ENCODE measurements around the gene RPN2.

DNA sequence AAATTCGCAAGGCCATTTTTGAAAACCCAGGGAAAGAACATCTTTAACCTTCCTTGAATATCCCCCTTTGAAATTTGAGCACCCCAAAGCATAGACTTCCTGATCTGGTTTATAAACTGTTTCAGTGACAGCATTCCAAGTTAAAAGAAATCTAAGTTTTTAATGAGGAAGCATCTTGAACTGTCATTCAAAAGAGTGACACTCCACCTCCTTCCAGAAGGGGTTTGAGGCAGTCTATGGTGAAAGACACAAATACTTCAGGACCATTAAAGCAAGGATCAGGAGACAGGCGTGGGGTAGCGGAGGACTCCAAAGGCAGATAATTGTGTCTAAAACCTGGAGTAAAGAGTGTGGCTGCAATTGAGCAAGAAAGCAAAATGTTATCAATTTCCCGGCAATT is 81.8 kb downstream of the RPN2 start:
- no peak for TF ChIP-seq EZH2 (IDR thresholded peaks at IDR 0.05; ENCODE audit: borderline replicate concordance, low read depth, low read length, severe bottlenecking)
- TF ChIP-seq JUN (IDR thresholded peaks at IDR 0.05; ENCODE audit: borderline replicate concordance, insufficient read depth, insufficient read length, low read depth) = no peak
- no peak for TF ChIP-seq FOS (IDR thresholded peaks at IDR 0.05; ENCODE audit: borderline replicate concordance, insufficient read depth, low read length)
- TF ChIP-seq, protein P1, sequence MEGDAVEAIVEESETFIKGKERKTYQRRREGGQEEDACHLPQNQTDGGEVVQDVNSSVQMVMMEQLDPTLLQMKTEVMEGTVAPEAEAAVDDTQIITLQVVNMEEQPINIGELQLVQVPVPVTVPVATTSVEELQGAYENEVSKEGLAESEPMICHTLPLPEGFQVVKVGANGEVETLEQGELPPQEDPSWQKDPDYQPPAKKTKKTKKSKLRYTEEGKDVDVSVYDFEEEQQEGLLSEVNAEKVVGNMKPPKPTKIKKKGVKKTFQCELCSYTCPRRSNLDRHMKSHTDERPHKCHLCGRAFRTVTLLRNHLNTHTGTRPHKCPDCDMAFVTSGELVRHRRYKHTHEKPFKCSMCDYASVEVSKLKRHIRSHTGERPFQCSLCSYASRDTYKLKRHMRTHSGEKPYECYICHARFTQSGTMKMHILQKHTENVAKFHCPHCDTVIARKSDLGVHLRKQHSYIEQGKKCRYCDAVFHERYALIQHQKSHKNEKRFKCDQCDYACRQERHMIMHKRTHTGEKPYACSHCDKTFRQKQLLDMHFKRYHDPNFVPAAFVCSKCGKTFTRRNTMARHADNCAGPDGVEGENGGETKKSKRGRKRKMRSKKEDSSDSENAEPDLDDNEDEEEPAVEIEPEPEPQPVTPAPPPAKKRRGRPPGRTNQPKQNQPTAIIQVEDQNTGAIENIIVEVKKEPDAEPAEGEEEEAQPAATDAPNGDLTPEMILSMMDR (IDR thresholded peaks at IDR 0.05; ENCODE audit: extremely low read depth in 1 of 2, insufficient read depth in 1 of 2, low read depth in 1 of 2, low read length in 2 of 2) = no peak
